ENCODE data around the gene MCC. TPM values are rescaled to one million over a fixed set of nuclear protein-coding genes. Genes with fewer than 3 reads are reported as not detected.
"Not testable (repeated sequence)": the region's sequence is repeated elsewhere in the genome, so short reads cannot be mapped to it uniquely, and the experiment has no call there.

MCC gene
- total RNA-seq, 4 donors from 2014 or later: 1.2 to 133 (median 8.5) TPM

DNA sequence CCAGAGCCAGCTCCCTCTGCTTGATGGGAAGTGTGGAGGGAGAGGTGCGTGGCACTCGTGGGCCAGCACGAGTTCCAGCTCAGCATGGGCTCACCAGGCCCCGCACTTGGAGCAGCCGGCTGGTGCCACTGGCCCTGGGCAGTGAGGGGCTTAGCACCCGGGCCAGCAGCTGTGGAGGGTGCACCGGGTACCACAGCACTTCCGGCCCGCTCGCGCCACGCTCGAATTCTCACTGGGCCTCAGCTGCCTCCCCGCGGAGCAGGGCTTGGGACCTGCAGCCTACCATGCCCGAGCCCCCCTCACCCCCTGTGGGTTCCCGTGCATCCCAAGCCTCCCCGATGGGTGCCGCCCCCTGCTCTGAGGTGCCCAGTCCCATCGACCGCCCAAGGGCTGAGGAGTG, 413.2 kb downstream of the MCC start:
- Histone ChIP-seq H3K4me3 (no peak overlapping the region), H3K9me3 (peaks cover 0 to 7% (median 0%) of the 10 kb centered on the region in 4 donors), H3K4me1 (no peaks in the 10 kb centered on the region), H3K27ac (no peak overlapping the region), H3K27me3 (no peaks in the 10 kb centered on the region), H3K36me3 (no peaks in the 10 kb centered on the region)
- no peak for DNase-seq
- TF ChIP-seq CTCF (IDR thresholded peaks at IDR 0.05) (no peak), POLR2A (IDR thresholded peaks at IDR 0.05) (no peak)

DNA sequence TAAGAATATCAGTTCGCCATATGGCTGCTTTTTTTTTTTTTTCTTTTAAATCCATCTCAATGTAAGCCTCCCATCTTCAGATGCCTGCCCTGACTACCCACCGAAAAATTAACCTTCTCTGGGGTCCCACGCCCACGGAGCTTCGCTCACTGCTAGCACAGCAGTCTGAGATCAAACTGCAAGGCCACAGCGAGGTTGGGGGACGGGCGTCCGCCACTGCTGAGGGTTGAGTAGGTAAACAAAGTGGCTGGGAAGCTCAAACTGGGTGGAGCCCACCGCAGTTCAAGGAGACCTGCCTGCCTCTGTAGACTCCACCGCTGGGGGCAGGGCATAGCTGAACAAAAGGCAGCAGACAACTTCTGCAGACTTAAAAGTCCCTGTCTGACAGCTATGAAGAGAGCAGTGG, 414.6 kb downstream of the MCC start:
- not testable (repeated sequence) for H3K4me1 ChIP-seq, H3K9me3 ChIP-seq, H3K36me3 ChIP-seq, DNase-seq, H3K27ac ChIP-seq, H3K4me3 ChIP-seq, H3K27me3 ChIP-seq

- TF ChIP-seq CTCF (IDR thresholded peaks at IDR 0.05): no peak
- no peak for TF ChIP-seq POLR2A (IDR thresholded peaks at IDR 0.05)
- H3K9me3 ChIP-seq: peaks cover 0 to 7% (median 0%) of the 10 kb centered on the region in 4 donors
- no peaks in the 10 kb centered on the region for H3K4me1 ChIP-seq
- DNase-seq: no peak
- H3K27ac ChIP-seq: no peak overlapping the region
- H3K36me3 ChIP-seq: no peaks in the 10 kb centered on the region
- H3K4me3 ChIP-seq: no peak overlapping the region
- H3K27me3 ChIP-seq: no peaks in the 10 kb centered on the region
These were observed 416.9 kb downstream of the MCC start for GRCh38 chr5:113071401-113071800.

- no peaks in the 10 kb centered on the region for H3K36me3 ChIP-seq
These were observed 417.4 kb downstream of the MCC start for GRCh38 chr5:113070901-113071300.

GRCh38 chr5:113068559-113068958, 419.7 kb downstream of the MCC start:
- no peak for DNase-seq
- Histone ChIP-seq H3K9me3 (no peaks in the 10 kb centered on the region), H3K4me3 (no peak overlapping the region), H3K4me1 (no peaks in the 10 kb centered on the region), H3K27me3 (no peaks in the 10 kb centered on the region), H3K27ac (no peak overlapping the region), H3K36me3 (no peaks in the 10 kb centered on the region)
- TF ChIP-seq POLR2A (IDR thresholded peaks at IDR 0.05) (no peak), CTCF (IDR thresholded peaks at IDR 0.05) (no peak)

More at GRCh38 chr5:113070901-113071300, 417.4 kb downstream of the MCC start:
- DNase-seq: no peak
- TF ChIP-seq CTCF (IDR thresholded peaks at IDR 0.05): no peak
- no peak for TF ChIP-seq POLR2A (IDR thresholded peaks at IDR 0.05)
- H3K9me3 ChIP-seq: peaks cover 0 to 7% (median 0%) of the 10 kb centered on the region in 4 donors
- H3K27me3 ChIP-seq: no peaks in the 10 kb centered on the region
- no peaks in the 10 kb centered on the region for H3K4me1 ChIP-seq
- H3K27ac ChIP-seq: no peak overlapping the region
- no peak overlapping the region for H3K4me3 ChIP-seq

DNA sequence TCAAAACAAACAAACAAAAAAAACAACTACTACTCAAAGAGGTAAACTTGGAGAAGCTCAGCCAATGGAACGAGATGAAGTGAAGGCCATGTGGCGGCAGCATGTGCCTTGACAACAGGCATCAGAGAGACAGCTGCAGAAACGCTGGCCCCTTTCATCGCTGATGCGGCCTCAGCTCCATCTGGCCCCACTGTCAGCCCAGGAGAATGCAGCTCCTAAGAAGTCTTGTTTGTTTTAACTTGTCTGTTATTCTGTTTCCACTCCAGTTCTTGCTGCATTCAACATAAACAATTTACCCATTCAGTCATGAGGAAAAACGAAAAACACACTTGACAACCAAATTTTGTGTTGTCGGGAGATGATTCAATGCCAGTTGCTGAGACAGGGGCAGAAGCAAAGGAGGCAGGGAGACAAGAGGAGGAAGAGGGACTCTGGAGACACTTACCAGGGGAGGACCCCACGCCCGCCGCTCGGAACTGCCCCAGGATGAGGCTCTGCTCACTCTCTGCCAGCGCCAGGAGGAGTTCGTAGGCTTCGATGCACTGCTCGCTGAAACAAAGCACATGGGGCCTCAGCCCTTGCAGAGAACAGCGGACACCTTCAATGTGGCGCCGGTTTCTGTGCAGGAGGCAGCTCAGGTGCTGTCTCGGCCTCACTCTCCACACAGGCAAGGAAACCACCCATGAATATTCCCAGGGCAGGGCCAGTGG, 420.5 kb downstream of the MCC start:
- DNase-seq: no peak
- no peaks in the 10 kb centered on the region for H3K9me3 ChIP-seq

More for the DNA sequence above, 420.5 kb downstream of the MCC start:
- Histone ChIP-seq H3K27me3 (no peaks in the 10 kb centered on the region), H3K4me1 (no peaks in the 10 kb centered on the region), H3K4me3 (no peak overlapping the region), H3K36me3 (no peaks in the 10 kb centered on the region), H3K27ac (peak overlapping the region in 1 of 4 donors; percentile 27)
- no peak for TF ChIP-seq POLR2A (IDR thresholded peaks at IDR 0.05)
- no peak for TF ChIP-seq CTCF (IDR thresholded peaks at IDR 0.05)
